SW 1271 (cell line): Measurements from ENCODE around the gene SCN2B.

Experiments used
- DNase-seq, 2 experiments: peaks; one replicate each; lab custom pipeline; 2025; lab: John Stamatoyannopoulos, UW

The SCN2B gene

DNA sequence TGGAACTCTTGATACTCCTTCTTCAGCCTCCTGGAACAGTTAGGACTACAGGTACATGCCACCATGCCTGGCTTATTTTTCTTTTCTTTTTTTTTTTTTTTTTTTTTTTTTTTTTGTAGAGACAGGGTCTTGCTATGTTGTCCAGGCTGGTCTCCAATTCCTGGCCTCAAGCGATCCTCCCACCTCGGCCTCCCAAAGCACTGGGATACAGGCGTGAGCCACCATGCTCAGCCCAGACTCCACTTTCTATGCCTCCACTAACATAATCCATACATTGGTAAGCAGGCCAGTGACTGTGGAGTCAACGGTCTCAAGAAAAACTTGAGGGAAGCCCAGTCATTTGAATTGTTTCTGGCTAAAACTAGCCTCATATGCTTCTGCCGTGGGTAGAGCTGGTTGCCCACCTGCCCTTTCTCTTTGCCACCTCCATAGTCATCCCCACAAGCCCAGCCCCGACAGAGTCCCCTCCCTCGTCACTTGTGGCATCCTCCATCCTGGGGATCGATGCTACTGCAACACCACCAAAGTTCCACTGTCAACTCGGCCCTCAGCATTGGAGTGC, 2.4 kb downstream of the SCN2B start:
- no peak for DNase-seq

DNA sequence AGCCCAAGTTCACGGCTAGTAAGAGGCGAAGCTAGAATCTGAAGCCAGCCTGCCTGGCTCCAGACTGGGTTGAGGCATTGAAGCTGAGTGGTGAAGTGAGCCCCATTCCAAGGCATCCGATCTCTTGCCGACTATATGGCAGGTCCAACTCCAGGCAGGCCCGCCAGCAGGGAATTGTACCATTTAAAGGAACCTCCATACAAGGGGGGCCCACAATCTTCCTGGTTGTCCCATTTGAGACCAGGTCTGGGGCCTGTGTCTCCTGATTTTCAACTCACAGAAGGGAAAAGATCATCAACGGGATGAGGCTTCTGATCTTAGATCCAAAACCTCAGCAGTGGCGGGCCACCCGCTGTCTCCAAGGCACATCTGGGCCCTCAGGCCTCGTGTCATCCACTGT, 4.1 kb downstream of the SCN2B start:
- DNase-seq = no peak

DNA sequence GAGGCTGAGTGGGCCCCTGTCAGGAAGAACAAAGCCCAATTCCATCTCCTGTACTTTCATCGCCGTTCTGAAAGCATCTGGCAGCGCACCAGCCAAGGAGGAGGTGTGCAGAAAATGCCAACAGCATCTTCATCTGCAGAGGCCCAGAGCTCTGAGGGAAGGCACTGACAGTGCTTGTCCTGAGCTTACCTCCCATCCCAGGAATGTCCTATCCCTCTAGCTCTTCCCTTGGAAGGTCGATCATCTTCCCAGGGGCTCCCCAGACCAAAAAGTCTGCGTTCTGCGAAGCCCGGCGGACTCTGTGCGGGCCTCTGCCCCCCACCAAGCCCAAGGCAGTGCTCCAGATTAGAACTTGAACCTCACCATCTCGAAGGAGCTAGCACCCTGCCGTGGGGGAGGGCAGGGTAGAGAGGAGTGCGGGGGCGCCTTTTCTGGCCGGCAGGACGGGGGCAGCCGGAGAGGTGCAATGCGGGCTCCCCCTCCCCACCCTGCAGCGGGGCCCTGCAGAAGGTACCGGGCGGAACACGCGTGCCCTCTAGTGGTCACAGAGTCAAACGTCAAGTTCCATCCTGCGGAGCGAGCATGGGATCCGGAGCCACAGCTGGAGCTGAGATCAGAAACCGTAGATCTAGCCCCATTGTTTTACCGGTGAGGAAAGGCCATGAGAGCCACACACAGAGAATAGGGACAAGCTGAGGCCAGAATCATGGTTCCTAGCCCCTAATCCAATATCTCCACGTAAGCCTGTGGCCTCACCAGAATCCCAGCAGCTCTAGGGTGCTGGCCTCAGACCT, 5.0 kb downstream of the SCN2B start:
- peak in 1 of 2 experiments; percentile 11 for DNase-seq

DNA sequence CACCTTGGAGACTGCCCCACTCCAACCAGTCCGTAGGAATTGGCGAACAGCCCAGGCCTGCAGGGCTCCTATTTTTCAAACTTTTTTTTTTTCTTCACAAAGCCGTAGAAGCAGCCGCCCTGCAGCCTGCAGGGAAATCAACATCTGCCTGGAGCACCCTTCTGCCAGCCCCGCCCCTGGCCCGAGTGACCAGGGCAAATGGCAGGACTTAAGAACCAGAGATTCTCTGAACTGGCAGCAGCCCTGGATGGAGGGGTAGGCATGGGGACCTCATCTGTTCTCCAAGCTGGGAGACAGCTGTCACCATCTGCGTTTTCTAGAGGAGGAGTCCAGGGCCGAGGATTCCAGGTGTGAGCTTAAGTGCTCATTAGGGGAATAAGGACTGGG, 5.6 kb downstream of the SCN2B start:
- DNase-seq = no peak

DNA sequence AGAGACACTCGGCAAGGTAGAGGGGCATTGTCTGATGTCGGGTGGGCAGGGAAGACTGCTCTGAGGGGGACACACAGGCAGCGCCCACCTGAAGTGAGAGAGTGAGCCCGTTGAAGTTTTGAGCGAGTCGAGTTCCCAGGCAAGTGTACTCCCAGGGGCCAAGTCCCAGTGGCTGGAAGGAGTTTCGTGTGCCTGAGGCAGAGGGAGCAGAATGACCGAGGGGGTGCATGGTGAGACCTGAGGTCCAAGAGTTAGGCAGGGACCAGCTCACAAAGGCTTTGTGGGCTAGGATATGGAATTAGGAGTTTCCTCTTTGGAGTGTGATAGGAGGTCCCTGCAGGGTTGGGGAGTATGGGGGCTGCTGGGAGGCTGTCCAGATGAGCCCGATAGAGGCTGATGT, 6.2 kb downstream of the SCN2B start:
- DNase-seq = no peak

DNA sequence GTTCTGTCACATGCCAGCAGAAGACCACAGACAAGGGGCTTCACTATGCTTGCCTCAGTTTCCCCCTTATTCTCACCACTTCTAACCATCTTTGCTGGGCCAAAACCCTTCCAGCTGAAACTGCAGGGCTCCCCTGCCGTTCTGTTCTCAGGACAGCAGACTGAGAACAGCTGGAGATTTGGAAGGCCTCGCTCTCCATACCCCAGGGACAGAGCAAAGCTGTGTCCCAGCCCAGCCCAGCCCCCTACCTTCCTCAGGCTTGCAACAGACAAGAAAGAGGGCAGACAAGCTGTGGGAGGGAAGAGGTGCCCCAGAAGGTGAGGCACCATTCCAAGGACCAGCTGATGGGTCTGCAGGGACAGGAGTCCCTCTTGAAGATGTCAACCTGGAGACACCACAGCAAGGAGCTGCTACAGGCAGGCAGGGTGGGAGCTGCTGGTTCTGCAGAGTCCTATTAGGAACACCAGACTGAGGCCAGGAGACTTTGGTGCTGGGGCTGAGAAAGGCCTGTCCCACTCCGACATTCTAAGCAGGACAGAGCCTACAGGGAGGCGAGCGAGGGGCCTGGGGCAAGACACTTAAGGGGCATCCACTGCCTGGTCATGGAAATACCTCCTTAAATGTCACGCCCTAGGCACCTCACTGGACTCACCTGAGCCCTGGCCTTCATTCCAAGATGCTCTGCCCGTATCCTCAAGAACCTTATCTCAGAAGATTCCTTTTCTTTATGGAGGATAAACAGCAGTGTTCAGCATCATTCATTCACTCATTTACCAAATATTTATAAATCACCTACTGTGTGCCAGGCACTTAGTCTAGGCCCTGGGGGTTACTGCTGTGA, 6.9 kb downstream of the SCN2B start:
- DNase-seq = no peak

DNA sequence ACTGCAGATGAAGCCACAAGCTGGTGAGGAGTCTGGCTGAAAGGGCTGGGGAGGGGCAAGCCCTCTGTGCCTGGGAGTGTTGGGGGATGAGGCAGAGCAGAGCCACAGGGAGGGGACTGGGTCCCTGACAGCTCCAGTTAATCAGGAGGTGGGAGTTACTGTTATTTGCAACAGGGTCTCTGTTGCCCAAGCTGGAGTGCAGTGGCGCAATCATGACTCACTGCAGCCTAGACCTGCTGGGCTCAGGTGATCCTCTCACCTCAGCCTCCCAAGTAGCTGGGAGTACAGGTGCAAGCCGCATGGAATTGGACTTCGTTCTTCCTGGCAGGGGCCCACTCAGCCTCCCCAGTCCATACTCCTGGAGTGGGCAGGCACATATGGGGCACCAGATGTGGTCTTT, 7.7 kb downstream of the SCN2B start:
- DNase-seq = no peak

DNA sequence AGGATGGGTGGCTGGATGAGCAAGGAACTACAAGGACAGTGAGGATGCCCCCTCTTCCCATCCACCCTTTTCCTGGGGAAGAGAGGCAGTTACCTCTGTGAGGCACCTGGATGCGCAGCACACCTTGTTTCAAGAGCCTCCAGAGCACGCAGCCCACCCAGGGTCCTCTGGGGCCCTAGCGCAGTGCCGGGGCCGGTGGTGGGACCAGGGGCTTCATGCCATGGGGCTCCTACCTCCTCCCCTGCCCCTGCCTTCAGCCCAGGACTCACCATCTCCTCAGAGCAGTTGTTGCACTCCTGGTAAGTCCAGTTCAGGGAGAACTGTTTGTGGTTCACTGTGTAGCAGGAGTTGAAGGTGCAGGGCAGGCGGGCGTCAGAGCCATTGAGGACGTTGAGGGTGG, 8.1 kb downstream of the SCN2B start:
- DNase-seq = no peak

DNA sequence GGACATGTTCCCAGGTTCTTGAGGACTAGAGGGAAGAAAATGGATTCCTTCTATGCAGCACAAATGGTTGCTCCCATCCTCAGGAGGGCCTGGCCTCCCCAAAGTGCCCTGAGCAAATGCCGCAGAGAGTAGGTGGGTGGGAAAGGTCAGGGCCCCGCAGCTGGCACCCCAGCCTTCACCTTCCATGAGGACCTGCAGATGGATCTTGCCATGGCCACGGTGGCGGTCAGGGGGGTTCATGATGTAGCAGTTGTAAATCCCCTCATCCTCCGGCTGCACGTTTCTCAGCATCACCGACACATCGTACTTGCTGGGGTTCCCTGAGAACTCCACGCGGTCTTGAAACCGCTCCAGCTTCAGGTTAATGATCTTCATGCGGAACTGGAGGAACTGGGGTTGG, 8.5 kb downstream of the SCN2B start:
- DNase-seq = no peak

DNA sequence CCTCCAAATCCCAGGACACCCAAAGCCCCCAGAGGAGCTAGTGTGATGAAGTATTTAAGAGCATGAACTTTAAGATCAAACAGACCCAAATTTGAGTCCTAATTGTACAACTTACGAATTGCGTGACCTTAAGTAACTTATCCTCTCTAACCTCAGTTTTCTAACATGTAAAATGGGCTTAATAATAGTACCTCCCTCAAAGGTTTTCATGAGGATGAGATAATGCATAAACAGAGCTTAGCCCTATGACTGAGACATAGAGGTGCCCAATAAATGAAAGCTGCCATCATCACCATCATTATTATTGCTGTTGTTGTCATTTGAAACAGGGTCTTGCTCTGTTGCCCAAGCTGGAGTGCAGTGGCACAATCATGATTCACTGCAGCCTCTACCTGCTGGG, 9.2 kb downstream of the SCN2B start:
- DNase-seq = no peak

DNA sequence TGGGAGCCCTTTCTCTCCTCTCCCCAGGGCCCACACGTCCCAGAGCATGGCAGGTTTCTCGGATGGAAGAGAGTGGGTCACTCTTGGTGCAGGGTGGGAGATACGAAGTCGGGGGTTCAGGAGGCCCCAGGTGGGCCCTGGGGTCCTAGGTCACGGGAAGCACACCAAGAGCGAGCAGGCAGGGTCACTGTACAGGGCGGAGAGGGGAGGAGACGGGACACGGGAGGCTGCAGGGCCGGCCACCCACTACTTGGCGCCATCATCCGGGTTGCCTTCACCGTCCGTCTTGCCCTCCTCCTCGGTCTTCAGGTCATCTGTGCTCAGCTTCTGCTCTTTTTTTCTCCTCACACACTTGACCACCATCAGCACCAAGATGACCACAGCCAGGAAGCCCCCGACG, 9.8 kb downstream of the SCN2B start:
- DNase-seq = no peak

DNA sequence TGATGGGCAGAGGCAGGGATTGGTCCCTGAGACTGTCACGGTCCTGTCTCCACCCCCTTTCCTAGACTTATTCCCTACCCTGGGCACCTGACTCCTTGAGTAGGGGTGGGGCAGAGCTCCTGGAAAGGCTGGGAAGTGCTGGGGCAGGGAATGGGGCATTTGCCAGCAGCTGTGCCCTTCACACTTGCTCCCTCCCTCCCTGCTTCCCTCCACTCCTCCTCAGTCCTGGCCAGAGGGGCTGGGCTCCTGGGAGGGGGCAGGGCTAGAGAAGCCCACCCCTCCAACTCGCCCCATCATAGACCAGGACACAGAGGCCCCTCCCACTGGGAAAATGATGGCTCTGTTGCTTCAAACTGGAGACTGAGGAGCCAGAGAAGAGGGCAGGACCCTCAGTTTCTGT, 11.6 kb downstream of the SCN2B start:
- DNase-seq = no peak

DNA sequence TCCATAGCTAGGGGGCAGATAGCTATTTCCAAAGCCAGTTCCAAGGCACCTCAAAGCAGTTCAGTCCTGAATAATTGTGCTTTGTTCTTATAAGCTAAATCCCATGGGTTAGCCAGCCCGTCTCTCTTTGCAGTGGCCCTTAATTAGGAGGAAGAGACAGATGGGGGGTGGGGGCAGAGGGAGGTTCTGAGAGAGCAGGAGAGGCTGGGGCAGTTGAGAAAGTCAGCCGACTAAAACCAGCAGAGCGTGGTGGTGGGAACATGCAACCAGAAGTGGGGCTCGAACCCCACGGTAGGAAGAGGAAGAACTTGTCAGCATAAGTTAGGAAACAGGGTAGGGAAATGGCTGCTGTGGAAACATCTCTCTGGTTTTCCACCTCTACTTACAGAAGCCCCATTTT, 12.9 kb downstream of the SCN2B start:
- no peak for DNase-seq

DNA sequence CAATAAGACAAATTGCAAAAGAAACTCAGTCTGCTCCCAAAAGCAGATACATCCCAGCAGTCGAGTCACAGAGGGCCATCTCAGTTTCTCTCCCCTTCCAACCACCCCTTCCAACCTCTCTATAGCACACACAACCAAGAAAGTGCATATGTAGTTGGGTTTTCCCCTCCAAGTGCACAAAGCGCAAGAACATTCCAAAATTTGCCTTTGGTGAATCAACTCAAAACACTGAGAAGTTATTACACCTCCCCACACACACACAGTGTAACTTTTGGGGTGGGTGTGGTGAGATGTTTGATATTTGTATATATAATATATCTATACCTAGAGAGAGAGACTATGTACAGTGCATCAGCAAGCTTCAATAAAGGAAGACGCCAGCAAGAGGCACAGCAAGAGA, 13.6 kb downstream of the SCN2B start:
- no peak for DNase-seq

DNA sequence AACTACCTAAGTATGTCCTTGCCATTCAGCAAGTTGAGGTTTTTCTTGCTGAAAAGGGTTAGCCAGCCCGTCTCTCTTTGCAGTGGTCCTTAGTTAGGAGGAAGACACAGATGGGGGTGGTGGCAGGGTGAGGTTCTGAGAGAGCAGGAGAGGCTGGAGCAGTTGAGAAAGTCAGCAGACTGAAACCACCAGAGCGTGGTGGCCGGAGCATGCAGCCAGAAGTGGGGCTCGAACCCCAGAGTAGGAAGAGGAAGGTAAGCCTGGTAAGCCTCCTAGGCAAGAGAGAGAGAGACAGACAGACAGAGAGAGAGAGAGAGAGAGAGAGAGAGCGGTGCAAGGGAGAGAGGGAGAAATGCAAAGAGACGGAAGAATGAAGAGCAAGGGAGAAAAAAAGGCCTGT, 14.7 kb downstream of the SCN2B start:
- no peak for DNase-seq

DNA sequence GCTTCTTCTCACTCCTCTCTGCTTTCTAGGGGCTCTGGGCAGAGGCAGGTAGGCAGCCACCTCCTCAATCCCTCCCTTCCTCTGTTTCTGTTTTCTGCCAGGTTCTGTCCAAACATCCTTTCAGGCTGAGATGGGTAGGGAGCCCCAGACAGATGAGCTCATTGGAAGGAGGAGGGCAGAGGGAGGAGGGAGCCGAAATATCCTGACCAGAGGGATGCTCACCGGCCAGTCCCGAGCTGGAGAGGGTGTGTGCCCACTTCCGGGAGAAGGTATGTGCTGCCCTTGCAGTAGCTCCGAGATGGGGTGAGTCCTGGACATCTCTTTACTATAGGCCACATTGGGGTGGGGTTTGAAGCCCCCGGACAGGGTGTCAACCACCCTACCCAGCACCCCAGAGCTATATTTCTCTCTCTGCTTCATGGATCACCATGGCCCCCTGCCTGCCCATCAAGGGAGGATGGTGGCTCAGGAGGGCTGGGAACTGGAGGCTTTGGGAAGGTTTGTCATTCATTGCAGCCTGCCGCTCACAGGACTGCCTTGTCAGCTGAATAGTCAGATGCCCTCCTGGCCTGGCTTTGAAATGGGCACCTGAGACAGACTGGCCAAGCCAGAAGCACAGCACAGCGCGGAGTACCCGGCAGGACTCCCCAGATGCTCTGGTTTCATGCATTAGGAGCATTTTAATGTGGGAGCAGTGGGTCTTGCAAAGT, 19.1 kb downstream of the SCN2B start:
- no peak for DNase-seq

DNA sequence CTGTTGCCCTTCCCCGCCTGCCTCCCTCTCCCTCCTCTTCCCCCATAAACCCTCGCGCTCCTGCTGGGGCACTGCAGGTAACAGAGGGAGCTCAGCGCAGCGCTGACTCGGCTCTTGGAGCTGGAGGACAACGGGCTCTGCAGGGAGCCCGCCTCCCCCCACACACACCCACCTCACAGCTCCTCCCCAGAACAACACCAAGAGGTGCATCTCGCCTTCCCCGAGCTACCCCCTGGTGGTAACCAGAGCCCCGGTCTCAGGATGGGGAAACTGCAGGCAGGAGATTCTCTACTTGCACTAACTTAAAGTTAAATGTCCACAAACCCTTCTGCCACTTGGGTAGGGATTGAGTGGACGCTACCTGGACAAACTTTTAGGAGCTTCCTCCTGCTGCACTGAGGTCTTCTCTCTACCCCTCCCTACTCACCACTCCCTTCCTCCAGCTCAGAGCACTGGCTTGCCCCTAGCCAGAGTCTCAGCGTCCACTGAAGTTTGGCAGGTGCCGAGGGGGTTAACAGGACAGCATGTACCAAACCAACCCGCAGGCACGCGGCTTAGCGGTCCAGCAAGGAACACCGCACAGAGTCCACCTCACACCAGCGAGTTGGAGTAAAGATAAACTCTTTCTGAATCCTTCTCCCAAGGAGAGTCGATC, 19.8 kb downstream of the SCN2B start:
- DNase-seq = no peak

DNA sequence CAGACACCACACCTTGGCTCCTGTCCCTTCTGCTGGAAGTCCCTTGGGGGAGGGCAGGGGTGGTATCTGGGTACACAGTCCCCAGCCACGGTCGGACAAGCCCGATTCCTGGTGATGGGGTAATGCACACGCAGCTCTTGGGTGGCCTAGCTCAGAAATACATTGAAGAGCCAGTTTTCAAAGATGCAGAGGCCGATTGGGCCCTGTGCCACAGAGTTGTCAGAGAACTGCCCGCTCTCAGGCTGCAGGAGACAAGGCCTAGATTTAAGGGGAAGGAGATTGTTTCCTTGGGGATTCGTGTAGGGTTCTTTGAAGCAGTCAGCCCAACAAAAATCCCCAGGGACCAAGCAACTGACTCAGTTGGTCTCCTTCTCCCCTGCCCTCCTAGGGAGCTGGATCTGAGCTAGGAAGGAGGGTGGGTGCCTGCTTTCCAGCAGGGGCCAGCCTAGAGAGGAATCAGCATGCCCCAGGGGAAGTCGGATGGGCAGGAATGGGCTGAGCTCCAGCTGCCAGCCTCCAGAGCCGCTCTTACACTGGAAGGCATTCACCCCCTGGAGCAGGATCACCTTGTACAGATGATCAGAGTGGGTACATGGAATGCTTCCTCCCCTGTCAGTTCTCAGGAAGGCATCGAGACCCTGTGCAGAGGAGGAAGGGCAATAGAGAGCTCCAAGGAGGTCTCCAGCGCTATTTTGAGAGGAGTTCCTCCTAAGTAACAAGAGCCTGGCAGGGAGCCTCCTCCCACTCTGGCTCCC, 20.5 kb downstream of the SCN2B start:
- DNase-seq = no peak

DNA sequence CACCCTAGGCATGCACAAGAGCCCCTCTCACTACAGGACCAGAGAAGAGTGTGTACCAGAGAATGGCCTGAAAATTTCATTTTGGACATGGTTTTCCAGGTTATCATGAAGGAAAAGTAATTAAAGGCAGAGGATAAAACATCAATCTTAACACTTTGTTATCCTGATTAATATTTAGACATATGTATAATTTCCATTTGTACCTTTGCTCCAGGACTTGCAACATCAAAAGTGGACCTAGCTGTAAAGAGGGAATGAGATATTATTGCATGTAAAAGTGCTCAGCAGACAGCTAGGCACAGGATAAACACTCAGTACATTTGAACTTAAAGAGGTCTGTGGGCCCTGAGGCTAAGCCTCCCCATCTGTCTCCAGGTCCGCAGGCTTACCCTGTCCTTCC, 21.8 kb downstream of the SCN2B start:
- DNase-seq = no peak

DNA sequence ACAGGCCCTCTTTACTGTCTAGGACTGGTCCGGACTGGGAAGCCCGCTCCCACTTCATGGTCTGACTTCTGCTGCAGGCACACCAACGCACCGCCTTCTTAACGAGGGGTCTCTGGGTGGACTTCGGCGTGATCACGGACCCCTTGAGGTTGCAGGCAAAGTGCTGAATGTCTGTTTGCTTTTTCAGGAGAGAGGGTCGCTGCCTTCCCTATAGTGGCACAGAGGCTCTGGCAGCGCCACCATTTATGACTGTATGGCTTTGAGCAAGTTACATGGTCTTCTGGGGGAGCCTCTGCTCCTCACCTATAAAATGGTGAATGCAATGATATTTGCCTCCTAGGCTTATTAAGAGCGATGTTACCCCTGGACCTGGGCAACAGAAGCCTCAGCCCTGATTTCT, 22.5 kb downstream of the SCN2B start:
- DNase-seq = no peak

DNA sequence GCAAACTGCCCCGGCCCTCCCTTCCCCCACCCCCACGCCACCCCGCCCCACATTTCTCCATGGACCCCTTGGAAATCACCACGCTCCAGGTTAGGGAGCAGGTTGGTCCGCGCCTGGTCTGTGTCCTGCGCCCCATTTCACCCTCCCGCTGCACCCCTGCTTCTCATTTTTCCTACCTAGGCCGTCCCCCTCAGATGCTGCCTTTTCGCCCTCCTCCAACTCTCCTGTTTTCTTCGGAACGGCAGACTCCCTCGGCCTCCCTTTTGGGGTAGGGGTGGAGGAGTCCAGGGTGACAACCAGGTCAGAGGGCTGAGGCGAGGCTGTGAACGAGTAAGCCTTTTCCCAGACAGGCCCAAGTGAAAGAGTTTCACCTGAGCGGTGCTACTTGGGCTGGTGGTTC, 22.9 kb downstream of the SCN2B start:
- no peak for DNase-seq
